CD4-positive, alpha-beta T cell (primary cell): ENCODE results near the gene FBN1. TPM values are rescaled to one million over a fixed set of nuclear protein-coding genes. Genes with fewer than 3 reads are reported as not detected.

ENCODE experiments used
- ATAC-seq: fragments of 200-7000 bp; cut with Tn5 transposase; one replicate; pipeline ENCODE4 v1.10.0; 2022; ENCODE audit warnings: mild to moderate bottlenecking; ENCODE audit not compliant: poor library complexity
- CTCF ChIA-PET: fragments of 350-600 bp; sonication (Branson Sonifier 250); formaldehyde crosslinking; loops from one replicate; lab custom pipeline; 2021; ENCODE audit warnings: antibody characterized with exemption, inconsistent platforms; lab: Charles Lee
- POLR2A ChIA-PET: fragments of 350-600 bp; sonication (Branson Sonifier 250); formaldehyde crosslinking; loops from one replicate; lab custom pipeline; 2021; ENCODE audit warnings: antibody characterized with exemption, inconsistent platforms; lab: Charles Lee
- DNase-seq, 14 experiments: peaks; one replicate each; pipeline ENCODE4 v3.0.0-alpha.2; 2013 to 2020; ENCODE audit warnings: mixed read lengths in 2 of 14
- H3K27ac ChIP-seq, 2 donors: one replicate each; pipeline versions ENCODE4 v1.5.1 to v1.7.0; 2013; ENCODE audit warnings: low read length in 2 of 2, low read depth in 1 of 2, mild to moderate bottlenecking in 1 of 2
- H3K27me3 ChIP-seq, 2 experiments: 1 replicate in 1 of 2; 2 replicates in 1 of 2; pipeline versions ENCODE4 v1.6.1 to v1.7.0; 2013; ENCODE audit warnings: low read length in 2 of 2, control low read depth in 1 of 2, mild to moderate bottlenecking in 1 of 2, moderate library complexity in 1 of 2; ENCODE audit not compliant: insufficient read depth in 2 of 2, control insufficient read depth in 1 of 2
- H3K36me3 ChIP-seq: one replicate; pipeline ENCODE4 v1.6.1; 2013; ENCODE audit warnings: low read length, control low read depth; ENCODE audit not compliant: insufficient read depth
- H3K4me1 ChIP-seq: one replicate; pipeline ENCODE4 v1.6.1; 2013; ENCODE audit warnings: low read length, control low read depth; ENCODE audit not compliant: insufficient read depth
- H3K4me3 ChIP-seq: one replicate; pipeline ENCODE4 v1.5.1; 2013; ENCODE audit warnings: mild to moderate bottlenecking, low read length, moderate library complexity
- H3K9me3 ChIP-seq, 2 experiments: 1 replicate in 1 of 2; 2 replicates in 1 of 2; pipeline versions ENCODE4 v1.6.1 to v1.7.0; 2013; ENCODE audit warnings: low read length in 2 of 2, mild to moderate bottlenecking in 2 of 2, control low read depth in 1 of 2, moderate library complexity in 1 of 2; ENCODE audit not compliant: control insufficient read depth in 1 of 2, insufficient read depth in 1 of 2
- H3K27ac Mint-ChIP-seq: one replicate; pipeline ENCODE4 v1.8.0; 2020; ENCODE audit warnings: mixed read lengths
- H3K27me3 Mint-ChIP-seq: one replicate; pipeline ENCODE4 v1.8.0; 2021; ENCODE audit warnings: mixed read lengths
- H3K36me3 Mint-ChIP-seq: one replicate; pipeline ENCODE4 v1.8.0; 2021; ENCODE audit warnings: low read depth, mixed read lengths
- H3K4me1 Mint-ChIP-seq: one replicate; pipeline ENCODE4 v1.8.0; 2021; ENCODE audit warnings: low read depth, mixed read lengths
- H3K4me3 Mint-ChIP-seq: one replicate; pipeline ENCODE4 v1.8.0; 2020; ENCODE audit warnings: mild to moderate bottlenecking, mixed read lengths
- H3K9me3 Mint-ChIP-seq: one replicate; pipeline ENCODE4 v1.8.0; 2020; ENCODE audit warnings: mixed read lengths
- CTCF ChIP-seq: fragments of 200-600 bp; IDR thresholded peaks from one replicate; pipeline ENCODE4 v1.8.0; 2022; ENCODE audit warnings: antibody characterized with exemption, mild to moderate bottlenecking
- intact Hi-C, 2 experiments: fragments of 100-400 bp; cut with DNase I in 1 of 2; cut with micrococcal nuclease in 1 of 2; formaldehyde crosslinking; loops; one replicate each; pipeline versions ENCODE4 v1.15.1 to v1.9.0; 2023 to 2025; cut with DNase I, micrococcal nuclease
- total RNA-seq, 174 experiments: library from RNA in 2 of 174; stranded (reverse) in 2 of 174; gene quantifications; one replicate each; pipeline ENCODE4 v1.2.3 and lab custom pipeline; 2021 to 2026

FBN1 gene
- total RNA-seq, 2 experiments from 2014 or later, result 0.11 to 0.25 TPM

- Mint-ChIP-seq H3K27ac (no peak overlapping the region), H3K27me3 (peaks cover 21% of the 10 kb centered on the region)
- CTCF ChIA-PET, result no interaction called here
Measured at GRCh38 chr15:48366584-48367312, 278.8 kb downstream of the FBN1 start.

GRCh38 chr15:48365575-48365974, 279.9 kb downstream of the FBN1 start:
- H3K9me3 ChIP-seq, result no peaks in the 10 kb centered on the region
- DNase-seq (no peak), ATAC-seq (no peak)
- H3K4me1 Mint-ChIP-seq, result no peaks in the 10 kb centered on the region
- no peak overlapping the region for H3K27ac Mint-ChIP-seq
- H3K36me3 ChIP-seq, result no peaks in the 10 kb centered on the region
- H3K27ac ChIP-seq, result no peak overlapping the region
- H3K27me3 Mint-ChIP-seq, result peaks cover 16% of the 10 kb centered on the region
- intact Hi-C loops, result no loop called here
- no peaks in the 10 kb centered on the region for H3K36me3 Mint-ChIP-seq
- ChIA-PET CTCF (no interaction called here), POLR2A (no interaction called here)
- H3K27me3 ChIP-seq, result no peaks in the 10 kb centered on the region
- H3K4me3 Mint-ChIP-seq, result no peak overlapping the region
- no peaks in the 10 kb centered on the region for H3K4me1 ChIP-seq
- no peak overlapping the region for H3K4me3 ChIP-seq
- no peak for TF ChIP-seq CTCF
- no peaks in the 10 kb centered on the region for H3K9me3 Mint-ChIP-seq

More at GRCh38 chr15:48366584-48367312, 278.8 kb downstream of the FBN1 start:
- Mint-ChIP-seq H3K9me3 (no peaks in the 10 kb centered on the region), H3K4me3 (no peak overlapping the region), H3K36me3 (no peaks in the 10 kb centered on the region), H3K4me1 (no peaks in the 10 kb centered on the region)
- POLR2A ChIA-PET, result no interaction called here
- intact Hi-C loops, result no loop called here
- Histone ChIP-seq H3K4me3 (no peak overlapping the region), H3K27me3 (no peaks in the 10 kb centered on the region), H3K4me1 (no peaks in the 10 kb centered on the region), H3K36me3 (no peaks in the 10 kb centered on the region), H3K27ac (no peak overlapping the region), H3K9me3 (no peaks in the 10 kb centered on the region)
- no peak for DNase-seq
- no peak for TF ChIP-seq CTCF
- ATAC-seq, result no peak

- intact Hi-C loops, result loop anchor here in 1 of 2 experiments (5.0 kb wide), 1 partner anchor 1779 kb away; no protein-coding TSS in a partner anchor
- Histone ChIP-seq H3K4me3 (no peak overlapping the region), H3K27me3 (no peaks in the 10 kb centered on the region), H3K27ac (no peak overlapping the region), H3K36me3 (no peaks in the 10 kb centered on the region), H3K4me1 (no peaks in the 10 kb centered on the region), H3K9me3 (no peaks in the 10 kb centered on the region)
- H3K27me3 Mint-ChIP-seq, result peaks cover 10% of the 10 kb centered on the region
- H3K4me3 Mint-ChIP-seq, result no peak overlapping the region
- ChIA-PET POLR2A (no interaction called here), CTCF (no interaction called here)
- ATAC-seq (no peak), DNase-seq (no peak)
- TF ChIP-seq CTCF, result no peak
- no peaks in the 10 kb centered on the region for H3K9me3 Mint-ChIP-seq
- no peak overlapping the region for H3K27ac Mint-ChIP-seq
- H3K4me1 Mint-ChIP-seq, result peaks cover 5% of the 10 kb centered on the region
- no peaks in the 10 kb centered on the region for H3K36me3 Mint-ChIP-seq
Measured at GRCh38 chr15:48363474-48363873, 282.0 kb downstream of the FBN1 start.
